ENCODE data around the gene SCARB1. TPM values are rescaled to one million over a fixed set of nuclear protein-coding genes. Genes with fewer than 3 reads are reported as not detected.

Gene SCARB1
- total and polyA plus RNA-seq, 9 of the 15 experiments (the other 6 are each of a cell fraction or from before 2014, with no cell fraction given), result 0.56 to 157 (median 52.8) TPM

- TF ChIP-seq PHF8 (IDR thresholded peaks at IDR 0.05; ENCODE audit: borderline replicate concordance, low read length) (peak; percentile 31; the same call in 1 of the 2 replicates), ZNF24 (IDR thresholded peaks at IDR 0.05) (0 out of 2 replicates have a peak, but pooled peaks have one; percentile 17), RAD51 (IDR thresholded peaks at IDR 0.05; ENCODE audit: borderline replicate concordance, low read depth) (peak; percentile 64), SMARCE1 (IDR thresholded peaks at IDR 0.05) (peak; percentile 20; the same call in 1 of the 2 replicates), HDAC2 (IDR thresholded peaks at IDR 0.05) (0 out of 2 replicates have a peak, but pooled peaks have one; percentile 30), SMAD4 (CRISPR knock-in tag; conservative IDR thresholded peaks at IDR 0.05) (0 out of 2 replicates have a peak, but pooled peaks have one; percentile 39), KDM5B (IDR thresholded peaks at IDR 0.05; ENCODE audit: insufficient replicate concordance, low read depth, low read length) (no peak), HDAC6 (IDR thresholded peaks at IDR 0.05; ENCODE audit: low read depth, low read length) (no peak), EP300 (IDR thresholded peaks at IDR 0.05; ENCODE audit: low read length) (0 out of 2 replicates have a peak, but pooled peaks have one; percentile 2), ZFX (CRISPR knock-in tag; IDR thresholded peaks at IDR 0.05) (peak; percentile 80), USF2 (CRISPR knock-in tag; IDR thresholded peaks at IDR 0.05) (peak; percentile 43; the same call in 1 of the 2 replicates), NFXL1 (CRISPR knock-in tag; IDR thresholded peaks at IDR 0.05) (no peak), ZNF263 (CRISPR knock-in tag; IDR thresholded peaks at IDR 0.05; ENCODE audit: borderline replicate concordance) (peak; percentile 15; the same call in 1 of the 2 replicates), BCOR (IDR thresholded peaks at IDR 0.05) (0 out of 2 replicates have a peak, but pooled peaks have one; percentile 50), RNF2 (IDR thresholded peaks at IDR 0.05) (no peak), RAD21 (CRISPR knock-in tag; conservative IDR thresholded peaks at IDR 0.05 in 1 of 2, IDR thresholded peaks at IDR 0.05 in 1 of 2) (peak in 1 of 2 experiments; percentile 21; a peak in 1 of 4 replicates), CREM (IDR thresholded peaks at IDR 0.05; ENCODE audit: low read depth) (peak; percentile 44; the same call in 1 of the 2 replicates)
- TF ChIP-seq, protein P1, sequence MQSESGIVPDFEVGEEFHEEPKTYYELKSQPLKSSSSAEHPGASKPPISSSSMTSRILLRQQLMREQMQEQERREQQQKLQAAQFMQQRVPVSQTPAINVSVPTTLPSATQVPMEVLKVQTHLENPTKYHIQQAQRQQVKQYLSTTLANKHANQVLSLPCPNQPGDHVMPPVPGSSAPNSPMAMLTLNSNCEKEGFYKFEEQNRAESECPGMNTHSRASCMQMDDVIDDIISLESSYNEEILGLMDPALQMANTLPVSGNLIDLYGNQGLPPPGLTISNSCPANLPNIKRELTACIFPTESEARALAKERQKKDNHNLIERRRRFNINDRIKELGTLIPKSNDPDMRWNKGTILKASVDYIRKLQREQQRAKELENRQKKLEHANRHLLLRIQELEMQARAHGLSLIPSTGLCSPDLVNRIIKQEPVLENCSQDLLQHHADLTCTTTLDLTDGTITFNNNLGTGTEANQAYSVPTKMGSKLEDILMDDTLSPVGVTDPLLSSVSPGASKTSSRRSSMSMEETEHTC (IDR thresholded peaks at IDR 0.05), result peak; percentile 67; the same call in 1 of the 2 replicates
These were observed 129.4 kb downstream of the SCARB1 start (continued) for GRCh38 chr12:124734224-124734788.
